HG03060 (cell line): Measurements from ENCODE around the gene COL4A2.

Source experiments
- ATAC-seq: cut with Tn5 transposase; IDR thresholded peaks from one replicate; pipeline ENCODE4 v1.9.1; 2021; ENCODE audit warnings: low read depth, moderate number of reproducible peaks; ENCODE audit not compliant: unreplicated experiment

COL4A2 gene

GRCh38 chr13:110464556-110465333, 157.7 kb downstream of the COL4A2 start:
- ATAC-seq: no peak

- ATAC-seq: no peak
Observed at GRCh38 chr13:110465696-110466095, 158.6 kb downstream of the COL4A2 start.

GRCh38 chr13:110466266-110466915, 159.3 kb downstream of the COL4A2 start:
- ATAC-seq: no peak

GRCh38 chr13:110467516-110468110, 160.5 kb downstream of the COL4A2 start:
- no peak for ATAC-seq

- ATAC-seq: no peak
Observed at GRCh38 chr13:110468986-110469495, 162.0 kb downstream of the COL4A2 start.

- no peak for ATAC-seq
Observed at GRCh38 chr13:110469597-110469996, 162.5 kb downstream of the COL4A2 start.

- no peak for ATAC-seq
Observed at GRCh38 chr13:110470272-110471009, 163.4 kb downstream of the COL4A2 start.

GRCh38 chr13:110471156-110471832, 164.2 kb downstream of the COL4A2 start:
- peak; percentile 26 for ATAC-seq

GRCh38 chr13:110471833-110472162, 164.7 kb downstream of the COL4A2 start:
- ATAC-seq: peak; percentile 96

GRCh38 chr13:110472904-110473563, 165.9 kb downstream of the COL4A2 start:
- ATAC-seq: no peak

- no peak for ATAC-seq
Observed at GRCh38 chr13:110474713-110475112, 167.6 kb downstream of the COL4A2 start.

- no peak for ATAC-seq
Observed at GRCh38 chr13:110475117-110475516, 168.0 kb downstream of the COL4A2 start.

- ATAC-seq: no peak
Observed at GRCh38 chr13:110475550-110476219, 168.6 kb downstream of the COL4A2 start.

- no peak for ATAC-seq
Observed at GRCh38 chr13:110476220-110476617, 169.1 kb downstream of the COL4A2 start.

- no peak for ATAC-seq
Observed at GRCh38 chr13:110477706-110478245, 170.7 kb downstream of the COL4A2 start.

- ATAC-seq: no peak
Observed at GRCh38 chr13:110478405-110479214, 171.5 kb downstream of the COL4A2 start.

- no peak for ATAC-seq
Observed at GRCh38 chr13:110479215-110479545, 172.1 kb downstream of the COL4A2 start.

GRCh38 chr13:110479648-110480047, 172.6 kb downstream of the COL4A2 start:
- ATAC-seq: no peak
